Left kidney (tissue), 2 donors: ENCODE results near the gene DGKB. TPM values are rescaled to one million over a fixed set of nuclear protein-coding genes. Genes with fewer than 3 reads are reported as not detected.
"Not testable (repeated sequence)": the region's sequence is repeated elsewhere in the genome, so short reads cannot be mapped to it uniquely, and the experiment has no call there.

Source experiments
- DNase-seq: peaks from one replicate; pipeline ENCODE4 v3.0.0-alpha.2; 2013
- polyA plus RNA-seq: library from polyadenylated mRNA; unstranded; fragments of 120-200 nt; gene quantifications from one replicate; pipeline ENCODE4 v1.2.1, GENCODE V29; 2013; ENCODE audit not compliant: insufficient read length

DGKB gene
- polyA plus RNA-seq, 1 donor: 3.6 TPM

DNA sequence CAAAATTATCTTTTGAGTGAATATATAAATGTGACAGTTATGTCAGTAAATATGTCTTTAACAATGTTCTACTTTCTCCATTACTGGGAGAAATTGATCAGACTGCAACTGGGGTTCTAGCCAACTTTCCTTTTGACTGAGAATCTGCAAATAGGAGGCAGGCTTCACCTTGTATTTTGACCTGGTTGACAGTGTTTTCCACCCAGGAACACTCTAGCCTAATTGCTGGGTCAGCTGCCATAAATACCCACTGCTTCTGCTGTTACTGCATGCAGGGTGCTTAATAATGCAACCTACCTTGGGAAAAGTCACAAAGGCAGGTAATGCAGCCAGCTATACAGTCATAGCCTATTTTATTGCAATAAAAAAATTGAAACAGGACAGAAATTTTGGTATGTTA lies 319.0 kb downstream of the DGKB start:
- DNase-seq: no peak

DNA sequence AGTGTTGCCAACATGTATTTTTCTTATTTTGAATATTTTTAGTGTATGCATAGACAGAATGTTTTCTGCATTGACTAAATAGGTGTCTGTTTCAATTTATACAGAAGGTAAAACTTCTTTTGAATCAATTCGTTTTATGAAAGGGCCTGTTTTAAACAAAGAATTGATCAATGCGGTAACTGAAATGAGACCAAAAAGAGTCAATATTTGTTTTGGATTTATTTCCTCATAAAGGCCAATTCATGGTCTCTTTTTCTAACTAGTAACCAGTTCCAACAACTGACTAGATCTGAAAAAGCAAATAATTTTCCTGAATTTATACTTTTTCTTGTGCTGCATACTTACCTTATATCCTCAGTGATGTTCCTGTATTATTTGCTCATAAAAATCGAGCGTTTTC lies 320.5 kb downstream of the DGKB start:
- no peak for DNase-seq

DNA sequence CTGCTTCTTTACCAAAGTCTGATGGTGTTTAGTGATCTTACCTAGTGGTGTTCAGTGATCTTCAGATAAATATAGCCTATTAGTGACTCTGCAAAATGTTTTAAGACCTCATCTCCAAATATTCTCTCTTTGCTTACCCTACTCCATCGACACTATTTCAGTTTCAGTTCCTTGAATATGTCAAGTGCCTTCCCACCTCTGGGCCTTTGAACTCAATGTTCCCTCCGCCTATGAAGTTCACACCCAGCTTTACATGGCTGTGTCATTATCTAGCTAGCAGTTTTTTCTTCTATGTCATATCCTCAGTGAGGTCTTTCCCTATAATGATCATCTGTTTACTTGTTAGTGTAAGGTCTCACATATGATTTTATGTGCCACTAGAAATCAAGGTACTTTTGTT lies 322.6 kb downstream of the DGKB start:
- no peak for DNase-seq

DNA sequence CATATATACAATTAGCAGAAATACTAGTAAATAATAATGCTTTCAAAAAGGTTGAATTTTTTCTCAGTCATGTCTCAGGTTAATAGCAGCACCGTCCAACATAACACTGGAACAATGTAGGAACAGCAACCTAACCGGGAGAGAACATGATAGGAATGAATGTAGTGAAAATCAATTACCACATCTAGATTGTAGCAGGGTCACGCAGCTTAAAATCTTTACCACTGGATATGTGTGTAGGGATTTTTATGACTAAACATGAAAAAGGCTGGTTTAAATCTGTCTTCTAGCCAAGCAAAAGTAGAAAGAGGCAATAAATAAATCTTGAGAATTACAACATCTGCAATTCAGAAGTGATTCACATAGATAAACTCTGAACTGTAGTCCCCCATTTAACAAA lies 326.0 kb downstream of the DGKB start:
- no peak for DNase-seq

DNA sequence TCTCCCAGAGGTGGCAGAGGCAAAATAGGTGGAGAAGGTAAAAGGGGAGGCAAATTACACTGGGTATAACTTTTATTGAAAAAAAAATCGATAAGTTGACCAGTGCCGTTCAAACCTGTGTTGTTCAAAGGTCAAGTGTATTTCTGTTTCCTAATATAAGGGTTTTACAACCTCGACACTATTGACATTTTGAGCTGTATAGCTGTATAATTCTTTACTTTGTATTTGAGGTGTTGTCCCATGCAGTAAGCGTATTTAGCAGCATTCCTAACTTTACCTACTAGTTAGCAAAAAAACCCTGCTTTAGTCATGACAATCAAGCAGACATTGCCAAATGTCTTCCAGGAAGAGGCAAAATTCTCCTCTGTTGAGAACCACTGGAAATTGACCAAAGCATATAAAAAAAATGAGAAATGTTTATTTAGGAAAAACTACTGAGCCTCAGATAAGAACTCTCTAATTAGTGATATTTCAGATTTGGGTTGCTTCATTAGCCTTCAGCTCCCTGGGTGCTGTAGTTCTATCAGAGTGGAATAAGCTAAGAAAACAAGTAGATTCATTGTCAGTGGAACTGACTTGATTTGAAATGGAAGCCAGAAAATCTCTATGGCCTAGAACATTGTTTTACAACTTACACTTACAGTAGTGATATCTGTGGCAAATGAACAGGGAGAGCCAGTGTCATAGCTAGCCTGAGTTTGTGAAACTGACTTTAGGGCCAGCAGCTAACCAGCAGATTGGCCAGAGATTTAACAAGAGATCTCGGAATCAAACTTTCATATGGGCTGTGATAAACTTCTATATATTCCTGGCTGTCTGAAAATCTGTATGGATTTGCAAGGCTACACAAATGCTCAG lies 331.6 kb downstream of the DGKB start:
- no peak for DNase-seq

DNA sequence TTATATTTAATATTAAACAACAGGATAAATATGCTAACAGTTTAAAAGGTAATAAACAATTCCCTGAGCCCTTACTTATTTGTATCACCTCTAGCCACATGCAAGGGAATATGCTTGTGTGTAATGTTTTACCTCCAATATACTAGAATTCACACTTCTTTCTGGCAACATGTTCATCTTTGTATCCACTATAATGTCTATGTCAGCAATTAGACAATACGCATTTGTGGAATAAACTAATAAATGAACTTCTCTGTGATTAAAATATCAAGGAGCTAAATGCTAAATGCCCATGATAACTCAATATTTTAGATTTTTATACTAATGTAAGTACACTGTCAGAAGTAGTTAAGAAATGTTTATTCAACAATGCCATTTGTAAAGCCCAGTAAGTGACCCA lies 350.5 kb downstream of the DGKB start:
- DNase-seq: no peak

DNA sequence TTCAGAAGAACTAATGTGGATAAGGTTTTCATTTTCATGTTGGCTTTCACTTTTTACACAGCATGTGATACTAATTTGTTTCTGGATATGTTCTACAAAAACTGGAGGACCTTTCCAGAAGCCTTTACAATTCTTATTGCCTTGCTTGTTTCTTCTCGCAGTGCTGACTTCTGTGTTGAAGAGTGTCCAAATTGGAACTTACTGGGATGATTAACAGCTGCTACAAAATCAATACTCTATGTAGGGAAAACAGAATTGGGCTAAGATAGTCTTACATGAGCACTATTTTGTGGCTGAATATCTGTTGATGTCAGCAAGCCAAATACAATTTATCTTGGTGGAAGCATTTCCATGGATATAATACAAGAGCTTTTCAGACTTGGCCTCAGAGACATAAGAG lies 351.2 kb downstream of the DGKB start:
- no peak for DNase-seq

DNA sequence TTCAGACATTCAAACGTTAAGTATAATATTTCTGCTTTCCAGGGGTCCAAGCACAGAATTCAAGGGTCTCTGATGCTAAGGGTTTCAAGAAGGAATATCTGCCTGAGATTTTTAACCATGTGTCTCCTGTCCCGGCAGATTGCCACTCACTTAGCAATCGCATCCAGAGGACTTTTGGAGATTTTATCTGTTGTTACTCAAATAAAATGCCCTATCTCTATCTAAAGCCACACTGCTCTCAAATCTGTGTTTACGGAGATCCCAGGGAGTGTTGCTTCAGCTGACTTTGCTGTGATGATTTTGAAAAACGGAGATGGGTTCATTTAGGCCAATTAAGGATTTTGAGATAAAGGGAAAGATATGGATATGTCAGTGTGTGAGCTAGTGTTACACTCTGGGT lies 359.9 kb downstream of the DGKB start:
- DNase-seq: no peak

DNA sequence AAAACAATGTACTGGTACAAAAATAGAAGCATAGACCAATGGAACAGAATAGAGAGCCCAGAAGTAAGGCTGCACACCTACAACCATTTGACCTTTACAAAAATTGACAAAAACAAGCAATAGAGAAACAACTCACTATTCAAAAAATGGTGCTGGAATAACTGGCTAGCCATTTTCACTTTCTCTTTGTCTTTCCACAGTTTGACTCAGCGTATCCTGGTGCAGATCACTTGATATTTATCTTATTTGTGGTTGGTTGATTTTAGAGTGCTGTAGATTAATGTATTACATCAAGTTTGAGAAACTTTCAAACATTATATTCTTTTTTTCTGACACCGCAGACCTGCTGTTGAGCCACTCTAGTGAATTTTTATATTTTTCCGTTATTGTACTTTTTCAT lies 381.4 kb downstream of the DGKB start:
- no peak for DNase-seq

DNA sequence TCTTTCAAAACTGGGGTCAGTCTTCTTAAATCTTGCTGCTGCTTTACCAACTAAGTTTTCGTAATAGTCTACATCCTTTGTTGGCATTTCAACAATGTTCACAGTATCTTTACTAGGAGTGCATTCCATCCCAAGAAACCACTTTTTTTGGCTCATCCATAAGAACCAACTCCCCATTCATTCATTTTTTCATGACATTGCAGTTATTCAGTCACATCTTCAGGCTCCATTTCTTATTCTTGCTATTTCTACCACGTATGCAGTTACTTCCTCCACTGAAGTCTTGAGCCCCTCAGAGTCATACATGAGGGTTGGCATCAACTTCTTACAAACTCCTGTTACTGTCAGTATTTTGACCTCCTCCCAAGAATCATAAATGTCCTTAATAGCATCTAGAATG lies 392.3 kb downstream of the DGKB start:
- no peak for DNase-seq

DNA sequence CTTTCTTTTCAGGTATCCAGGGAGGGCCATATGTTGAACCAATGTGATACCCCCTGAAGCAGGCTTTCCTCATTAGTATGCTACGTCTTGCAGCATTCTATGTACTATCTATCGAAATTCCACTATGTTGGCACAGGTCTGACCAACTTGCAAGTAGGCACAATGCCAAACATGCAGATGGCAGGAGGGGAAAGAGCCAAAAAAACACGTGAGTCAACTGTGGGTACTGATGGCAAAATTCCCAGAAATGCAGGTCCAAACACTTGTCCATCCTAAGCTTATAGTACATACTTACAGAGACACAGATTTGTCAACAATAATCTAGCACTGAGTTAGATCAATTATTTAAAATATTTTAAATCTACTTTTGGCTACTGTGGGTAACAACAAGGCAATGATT lies 394.9 kb downstream of the DGKB start:
- DNase-seq: no peak

DNA sequence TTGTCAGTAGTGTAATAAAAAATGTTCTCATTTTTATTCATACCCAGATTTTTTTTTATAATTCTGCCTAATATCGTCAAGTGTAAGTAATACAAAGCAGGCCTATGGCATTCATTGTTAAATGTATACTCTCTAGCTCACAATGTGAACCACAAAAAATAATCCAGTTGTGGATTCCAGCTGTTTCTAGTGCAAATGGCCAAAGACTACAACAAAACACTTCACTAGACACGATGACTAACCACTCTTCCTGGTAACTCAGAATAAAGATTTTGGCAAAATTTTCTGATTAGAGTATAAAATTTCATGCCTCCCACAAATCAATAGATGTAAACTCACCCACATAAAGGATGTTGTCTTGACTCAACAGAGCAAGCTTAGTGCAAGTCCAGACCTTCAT lies 396.6 kb downstream of the DGKB start:
- DNase-seq: no peak

DNA sequence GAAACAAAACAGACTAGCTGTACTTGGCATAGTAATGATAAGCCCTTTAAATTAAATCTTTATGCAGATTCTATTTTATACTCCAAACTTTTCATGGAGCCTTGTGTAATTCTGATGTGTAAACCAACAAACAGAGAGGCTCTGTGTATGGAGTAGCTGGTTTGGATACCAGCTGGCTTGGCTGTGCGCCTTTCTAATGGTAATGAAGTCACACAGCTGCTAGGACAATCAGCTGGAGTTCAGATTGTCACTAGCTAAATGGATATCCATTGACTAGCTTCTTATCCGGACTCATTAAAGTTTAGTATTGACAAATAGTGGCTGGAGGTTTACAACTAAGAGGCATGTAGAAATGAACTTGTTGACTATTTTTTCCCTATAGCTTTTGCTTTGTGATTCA lies 398.4 kb downstream of the DGKB start:
- no peak for DNase-seq

DNA sequence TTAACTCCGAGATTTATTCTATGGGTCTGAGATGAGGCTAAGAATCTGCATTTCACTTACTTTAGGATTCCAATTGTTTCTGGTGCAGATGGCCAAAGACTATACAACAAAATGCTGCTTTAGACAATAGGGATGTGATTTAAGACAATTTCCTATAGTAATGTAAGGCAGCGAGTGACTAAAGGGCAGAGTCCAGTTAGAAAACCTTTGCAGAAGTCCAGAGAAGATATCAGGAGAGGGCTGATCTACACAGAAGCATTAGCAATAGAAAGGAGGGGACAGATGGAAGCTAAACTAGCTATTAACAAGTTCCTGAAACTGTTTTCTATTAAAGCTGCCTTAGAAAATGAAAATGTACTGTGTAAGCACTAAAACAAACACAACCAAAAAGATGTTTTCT lies 398.9 kb downstream of the DGKB start:
- no peak for DNase-seq

DNA sequence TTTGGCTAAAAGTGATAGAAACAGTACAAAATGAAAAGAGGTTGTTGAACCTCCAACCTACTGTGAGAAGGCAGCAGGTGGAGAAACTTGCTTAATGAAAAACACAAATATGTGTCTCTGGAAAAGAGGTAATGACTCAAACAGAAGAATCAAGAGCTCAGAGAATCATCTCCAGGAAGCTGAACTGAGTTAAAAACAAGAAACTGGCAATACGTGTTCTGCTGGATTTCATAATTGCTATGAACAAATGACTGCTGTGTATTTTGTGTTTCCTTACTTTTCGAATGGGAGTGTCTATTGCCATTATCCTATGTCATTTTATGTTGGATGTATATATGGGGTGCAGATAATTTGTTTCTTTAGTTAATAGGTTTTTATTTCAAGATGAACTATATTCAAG lies 401.1 kb downstream of the DGKB start:
- no peak for DNase-seq

DNA sequence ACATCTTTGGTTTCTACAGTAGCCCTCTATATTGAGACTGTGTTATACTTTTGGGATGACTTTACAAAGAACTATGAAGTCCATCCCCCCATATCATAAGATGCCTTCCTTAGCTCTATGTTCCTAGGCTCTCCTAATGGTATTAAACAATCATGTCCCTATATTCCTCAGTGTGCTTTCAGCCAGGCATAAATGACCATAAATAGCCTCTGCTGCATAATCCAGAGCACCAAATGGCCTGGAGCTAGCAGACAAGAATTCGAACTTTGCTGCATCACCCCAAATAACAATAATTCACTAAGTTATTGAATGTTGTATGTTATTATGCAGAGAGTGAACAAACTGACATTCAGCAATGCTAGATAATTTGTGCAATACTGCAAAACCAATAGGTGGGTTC lies 405.2 kb downstream of the DGKB start:
- DNase-seq: no peak

DNA sequence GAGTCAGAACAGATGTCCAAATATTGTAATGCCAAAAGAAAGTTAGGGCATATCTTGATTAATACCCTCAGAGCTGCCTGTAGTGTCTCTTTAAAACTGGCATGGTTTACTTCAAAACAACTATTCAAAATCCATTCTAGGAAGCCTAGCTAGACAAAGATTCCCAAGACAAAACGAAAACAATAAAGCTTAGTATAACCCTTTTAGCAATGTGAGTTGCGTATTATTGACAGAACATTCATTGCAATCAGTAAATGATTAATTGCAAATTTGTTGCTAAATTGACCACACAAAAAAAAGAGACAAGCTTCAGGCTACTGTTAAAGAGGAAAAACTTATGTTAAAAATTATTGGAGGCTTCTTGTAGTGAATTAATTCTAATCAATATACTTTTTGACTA lies 406.9 kb downstream of the DGKB start:
- DNase-seq: no peak

DNA sequence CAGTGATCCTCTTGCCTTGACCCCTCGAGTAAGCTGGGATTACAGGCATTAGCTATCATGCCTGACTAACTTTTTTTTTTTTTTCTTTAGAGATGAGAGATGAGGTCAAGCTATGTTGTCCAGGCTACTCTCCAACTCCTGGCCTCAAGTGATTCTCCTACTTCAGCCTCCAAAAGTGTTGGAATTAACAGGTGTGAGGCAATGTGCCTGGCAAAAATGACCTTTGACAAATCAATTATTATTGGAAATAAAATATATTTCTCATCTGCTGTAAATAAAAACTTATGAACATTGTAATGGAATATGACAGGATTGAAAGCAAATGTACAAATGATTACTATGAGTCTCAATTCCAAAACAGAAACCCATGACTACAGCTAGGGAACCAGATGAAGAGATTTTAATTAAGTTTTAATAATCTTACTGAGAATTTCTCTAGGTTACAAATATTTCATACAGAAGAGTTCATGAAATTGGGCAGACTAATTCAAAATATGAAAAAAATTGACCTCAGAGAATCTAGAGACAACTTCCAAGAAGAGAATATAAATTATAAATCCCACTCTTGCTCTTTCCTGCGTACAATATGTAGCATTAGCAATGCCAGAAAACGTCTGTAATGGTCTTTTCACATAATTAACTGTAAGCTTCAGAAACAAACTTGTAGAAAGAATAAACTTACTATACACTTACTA lies 414.7 kb downstream of the DGKB start:
- DNase-seq: no peak

DNA sequence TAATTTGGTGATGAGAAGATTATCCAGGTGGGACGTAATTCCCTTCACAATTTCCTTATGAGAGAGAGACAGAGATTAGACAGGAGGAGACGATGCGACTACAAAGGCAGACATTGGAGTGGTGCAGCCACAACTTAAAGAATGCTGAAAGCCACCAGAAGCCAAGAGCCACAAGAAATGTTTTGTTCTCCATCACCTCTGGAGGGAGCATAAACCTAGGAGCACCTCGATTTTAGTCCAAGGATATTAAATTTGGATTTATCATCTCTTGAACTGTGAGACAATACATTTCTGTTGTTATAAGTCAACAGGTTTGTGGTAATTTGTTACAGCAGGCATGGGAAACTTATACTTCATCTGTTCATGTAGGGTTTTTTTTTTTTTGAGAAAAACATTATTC lies 418.9 kb downstream of the DGKB start:
- no peak for DNase-seq

DNA sequence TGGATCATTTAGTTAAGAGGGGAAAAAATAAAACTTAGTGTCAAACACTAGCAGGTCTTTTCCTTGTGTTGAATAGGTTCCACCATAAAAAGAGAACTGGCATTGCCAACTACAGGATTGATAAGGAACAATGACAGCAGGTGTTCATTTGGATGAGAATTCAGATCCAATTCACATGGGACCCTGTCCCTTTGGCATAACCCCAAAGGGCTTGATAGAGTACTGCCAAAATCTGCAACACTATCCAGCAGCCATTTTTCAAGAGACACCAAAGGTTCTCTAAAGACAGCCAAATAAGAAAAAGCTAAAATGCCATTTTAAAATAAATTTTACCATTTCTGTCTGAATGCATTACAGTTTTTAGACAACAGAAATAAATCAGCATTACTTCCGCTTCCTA lies 422.3 kb downstream of the DGKB start:
- no peak for DNase-seq

DNA sequence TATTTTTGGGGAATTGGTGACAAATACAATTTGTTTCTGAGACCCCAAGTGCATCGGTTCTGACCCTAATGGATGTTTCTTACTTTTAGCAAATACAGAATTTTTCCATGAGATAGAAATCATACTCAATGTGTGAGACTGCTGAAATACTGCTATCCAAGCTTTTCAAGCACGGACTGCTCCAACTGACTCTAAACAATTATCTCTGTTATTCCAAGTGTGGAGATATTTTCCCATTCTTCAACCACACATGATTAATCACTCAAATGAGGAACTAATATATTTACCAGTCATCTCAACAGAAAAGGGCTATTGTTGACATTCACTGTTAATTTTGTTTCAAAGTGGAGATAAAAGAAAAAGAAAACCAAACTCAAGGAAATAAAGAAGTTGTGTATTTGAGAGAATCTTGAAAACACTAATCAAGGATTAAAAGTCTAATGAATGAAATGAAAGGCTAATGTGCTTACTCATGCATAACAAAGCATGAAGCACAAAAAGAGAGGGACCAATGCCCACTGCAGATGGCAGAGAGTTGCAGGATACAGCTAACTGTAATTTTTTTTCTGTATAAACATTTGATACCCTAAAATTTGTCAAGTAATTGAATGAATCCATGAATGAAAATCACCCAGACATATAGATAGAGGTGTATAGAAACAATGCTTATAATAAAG lies 423.6 kb downstream of the DGKB start:
- no peak for DNase-seq

DNA sequence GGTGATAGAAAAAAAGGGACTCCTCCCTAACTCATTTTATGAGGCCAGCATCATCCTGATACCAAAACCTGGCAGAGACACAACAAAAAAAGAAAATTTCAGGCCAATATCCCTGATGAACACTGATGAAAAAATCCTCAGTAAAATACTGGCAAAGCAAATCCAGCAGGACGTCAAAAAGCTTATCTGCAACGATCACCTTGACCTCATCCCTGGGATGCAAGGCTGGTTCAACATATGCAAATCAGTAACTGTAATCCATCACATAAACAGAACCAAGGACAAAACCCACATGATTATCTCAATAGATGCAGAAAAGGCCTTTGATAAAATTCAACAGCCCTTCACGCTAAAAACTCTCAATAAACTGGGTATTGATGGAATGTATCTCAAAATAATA lies 440.8 kb downstream of the DGKB start:
- not testable (repeated sequence) for DNase-seq

DNA sequence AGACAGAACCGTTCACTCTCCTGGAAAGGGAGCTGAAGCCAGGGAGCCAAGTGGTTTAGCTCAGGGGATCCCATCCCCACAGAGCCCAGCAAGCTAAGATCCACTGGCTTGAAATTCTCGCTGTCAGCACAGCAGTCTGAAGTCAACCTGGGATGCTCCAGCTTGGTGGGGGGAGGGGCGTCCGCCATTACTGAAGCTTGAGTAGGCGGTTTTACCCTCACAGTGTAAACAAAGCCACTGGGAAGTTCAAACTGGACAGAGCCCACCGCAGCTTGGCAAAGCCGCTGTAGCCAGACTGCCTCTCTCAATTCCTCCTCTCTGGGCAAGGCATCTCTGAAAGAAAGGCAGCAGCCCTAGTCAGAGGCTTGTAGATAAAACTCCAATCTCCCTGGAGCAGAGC lies 443.7 kb downstream of the DGKB start:
- not testable (repeated sequence) for DNase-seq
